ENCODE results near the gene CD72.

CD72 gene

DNA sequence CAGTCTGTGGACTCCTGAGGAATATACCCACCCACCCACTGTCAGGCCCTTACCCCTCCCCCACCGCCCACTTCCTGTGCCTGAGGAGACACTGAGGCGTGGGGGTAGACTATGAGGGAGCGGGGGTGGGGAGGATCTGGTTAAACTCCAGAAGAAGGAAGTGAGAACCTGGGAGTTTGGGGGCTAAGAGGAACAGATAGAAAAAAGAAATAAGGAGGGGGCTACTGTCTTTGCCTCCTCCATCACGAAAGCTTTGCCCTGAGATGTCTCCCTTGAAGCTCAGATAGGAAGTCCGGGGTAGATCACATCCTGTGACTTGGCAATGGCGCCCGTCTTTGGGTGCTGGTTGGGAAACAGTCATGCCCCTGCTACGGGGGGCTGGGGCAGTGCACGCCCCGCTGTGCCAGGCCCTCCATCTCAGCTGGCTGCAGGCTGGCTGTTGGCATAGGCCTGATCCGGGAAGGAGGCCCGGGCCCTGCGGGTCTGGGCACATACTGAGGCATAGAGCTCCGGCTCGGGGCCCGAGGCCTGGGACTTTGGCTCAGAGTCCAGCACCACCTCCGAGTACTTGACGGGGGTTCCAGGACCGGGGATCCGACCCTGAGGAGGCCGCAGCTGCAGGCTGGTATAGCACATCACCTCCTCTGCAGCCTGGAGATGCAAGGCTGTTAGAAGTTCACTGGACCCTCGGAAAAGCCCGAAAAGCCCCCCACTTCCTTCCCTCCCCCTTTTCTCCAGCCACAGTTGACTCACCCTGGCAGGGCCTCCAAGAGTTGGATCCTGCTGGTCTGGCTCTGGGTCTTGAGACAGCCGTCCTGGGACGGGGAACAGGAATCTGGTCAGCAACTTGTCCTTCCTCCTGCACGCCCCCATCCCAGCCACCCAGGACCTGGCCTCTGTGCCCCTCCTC is 31.5 kb upstream of the CD72 start (continued):
- TF ChIP-seq, protein P1, sequence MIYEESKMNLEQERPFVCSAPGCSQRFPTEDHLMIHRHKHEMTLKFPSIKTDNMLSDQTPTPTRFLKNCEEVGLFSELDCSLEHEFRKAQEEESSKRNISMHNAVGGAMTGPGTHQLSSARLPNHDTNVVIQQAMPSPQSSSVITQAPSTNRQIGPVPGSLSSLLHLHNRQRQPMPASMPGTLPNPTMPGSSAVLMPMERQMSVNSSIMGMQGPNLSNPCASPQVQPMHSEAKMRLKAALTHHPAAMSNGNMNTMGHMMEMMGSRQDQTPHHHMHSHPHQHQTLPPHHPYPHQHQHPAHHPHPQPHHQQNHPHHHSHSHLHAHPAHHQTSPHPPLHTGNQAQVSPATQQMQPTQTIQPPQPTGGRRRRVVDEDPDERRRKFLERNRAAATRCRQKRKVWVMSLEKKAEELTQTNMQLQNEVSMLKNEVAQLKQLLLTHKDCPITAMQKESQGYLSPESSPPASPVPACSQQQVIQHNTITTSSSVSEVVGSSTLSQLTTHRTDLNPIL (CRISPR knock-in tag; IDR thresholded peaks at IDR 0.05; ENCODE audit: low read depth), result no peak
- TF ChIP-seq, protein P2, sequence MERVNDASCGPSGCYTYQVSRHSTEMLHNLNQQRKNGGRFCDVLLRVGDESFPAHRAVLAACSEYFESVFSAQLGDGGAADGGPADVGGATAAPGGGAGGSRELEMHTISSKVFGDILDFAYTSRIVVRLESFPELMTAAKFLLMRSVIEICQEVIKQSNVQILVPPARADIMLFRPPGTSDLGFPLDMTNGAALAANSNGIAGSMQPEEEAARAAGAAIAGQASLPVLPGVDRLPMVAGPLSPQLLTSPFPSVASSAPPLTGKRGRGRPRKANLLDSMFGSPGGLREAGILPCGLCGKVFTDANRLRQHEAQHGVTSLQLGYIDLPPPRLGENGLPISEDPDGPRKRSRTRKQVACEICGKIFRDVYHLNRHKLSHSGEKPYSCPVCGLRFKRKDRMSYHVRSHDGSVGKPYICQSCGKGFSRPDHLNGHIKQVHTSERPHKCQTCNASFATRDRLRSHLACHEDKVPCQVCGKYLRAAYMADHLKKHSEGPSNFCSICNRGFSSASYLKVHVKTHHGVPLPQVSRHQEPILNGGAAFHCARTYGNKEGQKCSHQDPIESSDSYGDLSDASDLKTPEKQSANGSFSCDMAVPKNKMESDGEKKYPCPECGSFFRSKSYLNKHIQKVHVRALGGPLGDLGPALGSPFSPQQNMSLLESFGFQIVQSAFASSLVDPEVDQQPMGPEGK (CRISPR knock-in tag; IDR thresholded peaks at IDR 0.05; ENCODE audit: borderline replicate concordance), result no peak
- TF ChIP-seq CSDC2 (CRISPR knock-in tag; IDR thresholded peaks at IDR 0.05) (no peak), ZFP30 (CRISPR knock-in tag; IDR thresholded peaks at IDR 0.05) (no peak)

DNA sequence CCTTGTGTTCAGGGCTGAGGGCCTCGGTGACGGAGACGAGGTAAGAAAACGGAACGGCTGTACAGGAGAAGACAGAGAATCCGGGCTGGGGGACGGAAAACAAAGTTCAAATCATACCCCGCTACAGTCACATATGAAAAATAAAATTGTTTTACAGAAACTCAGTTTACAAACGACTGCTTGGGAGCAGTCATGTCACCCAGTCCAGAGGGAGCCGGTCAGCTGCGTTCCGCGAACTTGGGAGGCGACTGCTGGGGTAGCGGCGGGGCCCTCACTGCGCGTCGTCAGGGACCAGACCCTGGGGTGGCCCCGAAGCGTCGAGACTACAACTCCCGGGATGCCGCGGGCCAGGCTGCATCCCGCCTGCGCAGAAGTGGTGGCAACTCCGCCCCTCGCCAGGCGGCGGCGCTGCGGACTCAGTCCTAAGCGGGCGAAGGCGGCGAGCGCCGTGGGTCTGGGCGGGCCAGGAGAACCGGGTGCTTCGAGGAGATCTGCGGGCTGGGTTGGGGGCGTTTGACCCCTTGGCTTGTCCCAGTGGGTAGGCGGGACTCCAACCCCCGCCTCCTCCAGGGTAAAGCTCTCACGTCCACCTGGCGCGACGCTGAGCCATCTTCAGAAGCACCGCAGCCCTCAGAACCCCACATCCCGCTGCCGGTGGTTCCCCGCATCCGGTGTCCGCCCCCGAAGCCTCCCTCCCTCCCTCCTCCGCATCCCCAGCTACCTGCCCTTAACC is 28.5 kb upstream of the CD72 start:
- TF ChIP-seq SNAI2 (CRISPR knock-in tag; IDR thresholded peaks at IDR 0.05) (no peak), ZC3H10 (CRISPR knock-in tag; IDR thresholded peaks at IDR 0.05) (no peak), ZFP30 (CRISPR knock-in tag; IDR thresholded peaks at IDR 0.05) (no peak), ZNF70 (CRISPR knock-in tag; IDR thresholded peaks at IDR 0.05) (no peak), ESRRG (CRISPR knock-in tag; IDR thresholded peaks at IDR 0.05) (no peak), TCF4 (CRISPR knock-in tag; IDR thresholded peaks at IDR 0.05; ENCODE audit: borderline replicate concordance) (no peak), ARNTL (CRISPR knock-in tag; IDR thresholded peaks at IDR 0.05; ENCODE audit: borderline replicate concordance, low read depth) (no peak), ISL1 (CRISPR knock-in tag; IDR thresholded peaks at IDR 0.05) (no peak), TOX (CRISPR knock-in tag; IDR thresholded peaks at IDR 0.05; ENCODE audit: borderline replicate concordance) (no peak)
- TF ChIP-seq, protein P2 (CRISPR knock-in tag; IDR thresholded peaks at IDR 0.05; ENCODE audit: borderline replicate concordance), result no peak
- TF ChIP-seq, protein P3, sequence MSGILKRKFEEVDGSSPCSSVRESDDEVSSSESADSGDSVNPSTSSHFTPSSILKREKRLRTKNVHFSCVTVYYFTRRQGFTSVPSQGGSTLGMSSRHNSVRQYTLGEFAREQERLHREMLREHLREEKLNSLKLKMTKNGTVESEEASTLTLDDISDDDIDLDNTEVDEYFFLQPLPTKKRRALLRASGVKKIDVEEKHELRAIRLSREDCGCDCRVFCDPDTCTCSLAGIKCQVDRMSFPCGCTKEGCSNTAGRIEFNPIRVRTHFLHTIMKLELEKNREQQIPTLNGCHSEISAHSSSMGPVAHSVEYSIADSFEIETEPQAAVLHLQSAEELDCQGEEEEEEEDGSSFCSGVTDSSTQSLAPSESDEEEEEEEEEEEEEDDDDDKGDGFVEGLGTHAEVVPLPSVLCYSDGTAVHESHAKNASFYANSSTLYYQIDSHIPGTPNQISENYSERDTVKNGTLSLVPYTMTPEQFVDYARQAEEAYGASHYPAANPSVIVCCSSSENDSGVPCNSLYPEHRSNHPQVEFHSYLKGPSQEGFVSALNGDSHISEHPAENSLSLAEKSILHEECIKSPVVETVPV (CRISPR knock-in tag; IDR thresholded peaks at IDR 0.05), result no peak
- TF ChIP-seq, protein P4, sequence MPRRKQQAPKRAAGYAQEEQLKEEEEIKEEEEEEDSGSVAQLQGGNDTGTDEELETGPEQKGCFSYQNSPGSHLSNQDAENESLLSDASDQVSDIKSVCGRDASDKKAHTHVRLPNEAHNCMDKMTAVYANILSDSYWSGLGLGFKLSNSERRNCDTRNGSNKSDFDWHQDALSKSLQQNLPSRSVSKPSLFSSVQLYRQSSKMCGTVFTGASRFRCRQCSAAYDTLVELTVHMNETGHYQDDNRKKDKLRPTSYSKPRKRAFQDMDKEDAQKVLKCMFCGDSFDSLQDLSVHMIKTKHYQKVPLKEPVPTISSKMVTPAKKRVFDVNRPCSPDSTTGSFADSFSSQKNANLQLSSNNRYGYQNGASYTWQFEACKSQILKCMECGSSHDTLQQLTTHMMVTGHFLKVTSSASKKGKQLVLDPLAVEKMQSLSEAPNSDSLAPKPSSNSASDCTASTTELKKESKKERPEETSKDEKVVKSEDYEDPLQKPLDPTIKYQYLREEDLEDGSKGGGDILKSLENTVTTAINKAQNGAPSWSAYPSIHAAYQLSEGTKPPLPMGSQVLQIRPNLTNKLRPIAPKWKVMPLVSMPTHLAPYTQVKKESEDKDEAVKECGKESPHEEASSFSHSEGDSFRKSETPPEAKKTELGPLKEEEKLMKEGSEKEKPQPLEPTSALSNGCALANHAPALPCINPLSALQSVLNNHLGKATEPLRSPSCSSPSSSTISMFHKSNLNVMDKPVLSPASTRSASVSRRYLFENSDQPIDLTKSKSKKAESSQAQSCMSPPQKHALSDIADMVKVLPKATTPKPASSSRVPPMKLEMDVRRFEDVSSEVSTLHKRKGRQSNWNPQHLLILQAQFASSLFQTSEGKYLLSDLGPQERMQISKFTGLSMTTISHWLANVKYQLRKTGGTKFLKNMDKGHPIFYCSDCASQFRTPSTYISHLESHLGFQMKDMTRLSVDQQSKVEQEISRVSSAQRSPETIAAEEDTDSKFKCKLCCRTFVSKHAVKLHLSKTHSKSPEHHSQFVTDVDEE (CRISPR knock-in tag; IDR thresholded peaks at IDR 0.05), result no peak
- TF ChIP-seq, protein P5, sequence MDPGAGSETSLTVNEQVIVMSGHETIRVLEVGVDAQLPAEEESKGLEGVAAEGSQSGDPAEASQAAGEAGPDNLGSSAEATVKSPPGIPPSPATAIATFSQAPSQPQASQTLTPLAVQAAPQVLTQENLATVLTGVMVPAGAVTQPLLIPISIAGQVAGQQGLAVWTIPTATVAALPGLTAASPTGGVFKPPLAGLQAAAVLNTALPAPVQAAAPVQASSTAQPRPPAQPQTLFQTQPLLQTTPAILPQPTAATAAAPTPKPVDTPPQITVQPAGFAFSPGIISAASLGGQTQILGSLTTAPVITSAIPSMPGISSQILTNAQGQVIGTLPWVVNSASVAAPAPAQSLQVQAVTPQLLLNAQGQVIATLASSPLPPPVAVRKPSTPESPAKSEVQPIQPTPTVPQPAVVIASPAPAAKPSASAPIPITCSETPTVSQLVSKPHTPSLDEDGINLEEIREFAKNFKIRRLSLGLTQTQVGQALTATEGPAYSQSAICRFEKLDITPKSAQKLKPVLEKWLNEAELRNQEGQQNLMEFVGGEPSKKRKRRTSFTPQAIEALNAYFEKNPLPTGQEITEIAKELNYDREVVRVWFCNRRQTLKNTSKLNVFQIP (CRISPR knock-in tag; IDR thresholded peaks at IDR 0.05; ENCODE audit: borderline replicate concordance, low read depth), result no peak
- ATAC-seq, result peak; percentile 98

DNA sequence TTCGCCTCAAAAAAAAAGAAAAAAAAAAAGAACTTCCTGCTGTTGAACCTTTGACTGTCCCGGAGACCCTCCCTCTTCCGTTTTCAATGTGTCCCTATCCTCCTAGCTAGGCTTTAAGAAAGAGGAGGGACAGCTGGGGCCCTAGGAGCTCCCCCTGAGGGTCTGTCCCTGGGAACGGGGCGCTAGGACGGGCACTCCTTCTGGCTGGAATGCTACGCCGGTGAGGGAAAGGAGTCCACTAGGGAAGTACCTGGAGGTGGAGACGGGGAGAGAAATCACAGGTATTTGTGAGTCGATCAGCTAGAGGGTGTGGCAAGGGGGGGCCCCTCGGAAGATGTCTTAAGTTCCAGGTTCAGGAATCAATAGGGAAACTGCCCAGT is 27.9 kb upstream of the CD72 start:
- ATAC-seq, result peak; percentile 26
- TF ChIP-seq ZNF70 (CRISPR knock-in tag; IDR thresholded peaks at IDR 0.05), result no peak
- TF ChIP-seq, protein P3 (CRISPR knock-in tag; IDR thresholded peaks at IDR 0.05), result no peak
- TF ChIP-seq SNAI2 (CRISPR knock-in tag; IDR thresholded peaks at IDR 0.05), result no peak
- no peak for TF ChIP-seq ZFP30 (CRISPR knock-in tag; IDR thresholded peaks at IDR 0.05)
- TF ChIP-seq PPARA (CRISPR knock-in tag; IDR thresholded peaks at IDR 0.05; ENCODE audit: borderline replicate concordance), result no peak
- no peak for TF ChIP-seq CSDC2 (CRISPR knock-in tag; IDR thresholded peaks at IDR 0.05)
- TF ChIP-seq, protein P5 (CRISPR knock-in tag; IDR thresholded peaks at IDR 0.05; ENCODE audit: borderline replicate concordance, low read depth), result no peak
- TF ChIP-seq ARNTL (CRISPR knock-in tag; IDR thresholded peaks at IDR 0.05; ENCODE audit: borderline replicate concordance, low read depth), result no peak
- TF ChIP-seq, protein P1 (CRISPR knock-in tag; IDR thresholded peaks at IDR 0.05; ENCODE audit: low read depth), result no peak
- no peak for TF ChIP-seq TCF4 (CRISPR knock-in tag; IDR thresholded peaks at IDR 0.05; ENCODE audit: borderline replicate concordance)
- TF ChIP-seq ZNF565 (CRISPR knock-in tag; conservative IDR thresholded peaks at IDR 0.05; ENCODE audit: low read depth), result no peak

Data from SK-N-SH treated with all-trans-retinoic acid at 6 μM for 48 hours (cell line).